HEK293 (cell line): ENCODE results near the gene TMC5.

ENCODE experiments used
- CTCF ChIA-PET: fragments of 350-600 bp; formaldehyde crosslinking; extraction: SDS; loops from one replicate; lab custom pipeline; 2021; ENCODE audit warnings: antibody characterized with exemption; lab: Yijun Ruan, JAX
- POLR2A ChIA-PET: fragments of 300-600 bp; formaldehyde crosslinking; extraction: SDS; loops from one replicate; lab custom pipeline; 2020; ENCODE audit warnings: antibody characterized with exemption, inconsistent platforms; lab: Yijun Ruan, JAX
- H3K27ac ChIP-seq: fragments of 200-500 bp; sonication (Bioruptor generic); 2 replicates; pipeline ENCODE4 v1.5.1; 2014; ENCODE audit warnings: low read depth, low read length, control low read depth, inconsistent platforms; ENCODE audit errors: extremely low read depth
- H3K36me3 ChIP-seq, 2 experiments: fragments of 200-500 bp in 1 of 2; sonication (Bioruptor generic) in 1 of 2; 1 replicate in 1 of 2; 2 replicates in 1 of 2; pipeline ENCODE4 v1.5.1; 2014 to 2017; ENCODE audit warnings: inconsistent platforms in 2 of 2, low read length in 2 of 2; ENCODE audit not compliant: control insufficient read depth in 2 of 2, insufficient read depth in 1 of 2
- H3K4me1 ChIP-seq: fragments of 200-500 bp; sonication (Bioruptor generic); 2 replicates; pipeline ENCODE4 v1.5.1; 2014; ENCODE audit warnings: mild to moderate bottlenecking, low read length, inconsistent platforms; ENCODE audit not compliant: control insufficient read depth, insufficient read depth
- H3K4me3 ChIP-seq: 2 replicates; pipeline ENCODE4 v1.5.1; 2011; ENCODE audit warnings: low read depth, mild to moderate bottlenecking, control low read depth, low read length, moderate library complexity
- H3K9me3 ChIP-seq: fragments of 200-500 bp; sonication (Bioruptor generic); 2 replicates; pipeline ENCODE4 v1.5.1; 2014; ENCODE audit warnings: low read depth, low read length, inconsistent platforms; ENCODE audit not compliant: control insufficient read depth, insufficient read depth
- FEZF1 ChIP-seq: fragments of 450-650 bp; formaldehyde crosslinking; IDR thresholded peaks from 2 replicates; pipeline ENCODE4 v1.5.1; 2016; ENCODE audit warnings: missing biosample characterization, missing genetic modification characterization
- GLIS2 ChIP-seq: fragments of 450-650 bp; formaldehyde crosslinking; IDR thresholded peaks from 2 replicates; pipeline ENCODE4 v1.5.1; 2016; ENCODE audit warnings: missing biosample characterization, missing genetic modification characterization
- ZBTB17 ChIP-seq: fragments of 450-650 bp; formaldehyde crosslinking; IDR thresholded peaks from 2 replicates; pipeline ENCODE4 v1.5.1; 2016; ENCODE audit warnings: missing biosample characterization, missing genetic modification characterization
- ZBTB8A ChIP-seq: fragments of 450-650 bp; formaldehyde crosslinking; IDR thresholded peaks from 2 replicates; pipeline ENCODE4 v1.5.1; 2016; ENCODE audit warnings: missing biosample characterization, missing genetic modification characterization
- ZIC2 ChIP-seq: fragments of 450-650 bp; formaldehyde crosslinking; IDR thresholded peaks from 2 replicates; pipeline ENCODE4 v1.5.1; 2016; ENCODE audit warnings: missing biosample characterization, missing genetic modification characterization
- ZNF10 ChIP-seq: fragments of 450-650 bp; formaldehyde crosslinking; IDR thresholded peaks from 2 replicates; pipeline ENCODE4 v1.5.1; 2017; ENCODE audit warnings: missing biosample characterization, missing genetic modification characterization
- ZNF112 ChIP-seq: fragments of 450-650 bp; formaldehyde crosslinking; IDR thresholded peaks from 2 replicates; pipeline ENCODE4 v1.5.0; 2017; ENCODE audit warnings: missing biosample characterization, missing genetic modification characterization
- ZNF132 ChIP-seq: fragments of 450-650 bp; formaldehyde crosslinking; IDR thresholded peaks from 2 replicates; pipeline ENCODE4 v1.5.1; 2017; ENCODE audit warnings: missing biosample characterization, missing genetic modification characterization, borderline replicate concordance
- ZNF335 ChIP-seq: fragments of 450-650 bp; formaldehyde crosslinking; conservative IDR thresholded peaks from 2 replicates; pipeline ENCODE4 v1.5.1; 2016; ENCODE audit warnings: missing biosample characterization, missing genetic modification characterization
- ZNF341 ChIP-seq: fragments of 450-650 bp; formaldehyde crosslinking; IDR thresholded peaks from 2 replicates; pipeline ENCODE4; 2016; ENCODE audit warnings: low read depth, missing biosample characterization, missing genetic modification characterization
- ZNF37A ChIP-seq: fragments of 450-650 bp; IDR thresholded peaks from 2 replicates; pipeline ENCODE4 v1.5.1; 2018; ENCODE audit warnings: missing biosample characterization, missing genetic modification characterization
- ZNF514 ChIP-seq: fragments of 450-650 bp; formaldehyde crosslinking; IDR thresholded peaks from 2 replicates; pipeline ENCODE4 v1.5.1; 2016; ENCODE audit warnings: missing biosample characterization, missing genetic modification characterization
- ZNF623 ChIP-seq: fragments of 450-650 bp; formaldehyde crosslinking; IDR thresholded peaks from 2 replicates; pipeline ENCODE4 v1.5.1; 2016; ENCODE audit warnings: missing biosample characterization, missing genetic modification characterization
- ZNF747 ChIP-seq: fragments of 450-650 bp; formaldehyde crosslinking; IDR thresholded peaks from 2 replicates; pipeline ENCODE4 v1.5.1; 2016; ENCODE audit warnings: missing biosample characterization, missing genetic modification characterization
- ZNF843 ChIP-seq: fragments of 450-650 bp; formaldehyde crosslinking; IDR thresholded peaks from 2 replicates; pipeline ENCODE4 v1.5.1; 2016; ENCODE audit warnings: missing biosample characterization, missing genetic modification characterization
- TF ChIP-seq, protein P1 (sequence below): fragments of 450-650 bp; formaldehyde crosslinking; IDR thresholded peaks from 2 replicates; pipeline ENCODE4 v1.5.1; 2016; ENCODE audit warnings: missing biosample characterization, missing genetic modification characterization
- TF ChIP-seq, protein P2 (sequence below): fragments of 450-650 bp; formaldehyde crosslinking; IDR thresholded peaks from 2 replicates; pipeline ENCODE4 v1.5.1; 2016; ENCODE audit warnings: missing biosample characterization, missing genetic modification characterization
- TF ChIP-seq, protein P3 (sequence below): fragments of 450-650 bp; formaldehyde crosslinking; IDR thresholded peaks from 2 replicates; pipeline ENCODE4 v1.5.1; 2017; ENCODE audit warnings: missing biosample characterization, mild to moderate bottlenecking, missing genetic modification characterization, moderate library complexity
- TF ChIP-seq, protein P4 (sequence below): fragments of 450-650 bp; formaldehyde crosslinking; IDR thresholded peaks from 2 replicates; pipeline ENCODE4 v1.5.1; 2017; ENCODE audit warnings: missing biosample characterization, missing genetic modification characterization

TMC5 gene

DNA sequence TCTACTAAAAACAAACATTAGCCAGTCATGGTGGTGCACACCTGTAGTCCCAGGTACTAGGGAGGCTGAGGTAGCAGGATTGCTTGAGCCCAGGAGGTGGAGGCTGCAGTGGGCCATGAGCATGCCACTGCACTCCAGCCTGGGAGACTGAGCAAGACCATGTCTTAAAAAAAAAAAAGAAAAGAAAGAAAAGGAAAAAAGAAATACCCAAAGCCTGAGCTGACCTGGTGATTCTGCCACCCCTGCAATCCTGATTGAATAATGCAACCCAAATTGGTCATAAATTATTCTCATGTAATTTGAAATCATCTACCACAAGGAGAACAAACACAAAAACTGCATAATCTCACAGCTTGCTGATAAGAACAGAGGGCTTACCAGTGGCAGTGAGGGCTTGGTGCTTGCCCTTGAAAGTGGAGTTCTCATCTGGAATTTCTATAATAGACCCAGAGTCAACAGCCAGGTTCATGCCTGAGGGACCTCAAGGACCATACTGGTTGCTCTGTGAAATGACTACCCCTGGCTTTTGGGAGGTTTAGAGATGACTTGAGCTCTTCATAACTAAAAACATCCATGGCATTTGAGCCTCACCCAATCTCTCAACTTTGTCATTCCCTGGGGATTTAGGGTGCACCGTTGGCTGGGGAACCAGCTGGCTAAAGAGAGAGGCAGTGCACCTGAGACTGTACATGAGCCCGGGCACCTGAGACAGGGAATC is 35.4 kb upstream of the TMC5 start (continued):
- peak; percentile 40; the same call in 1 of the 2 replicates for TF ChIP-seq ZNF335
- TF ChIP-seq, protein P1, sequence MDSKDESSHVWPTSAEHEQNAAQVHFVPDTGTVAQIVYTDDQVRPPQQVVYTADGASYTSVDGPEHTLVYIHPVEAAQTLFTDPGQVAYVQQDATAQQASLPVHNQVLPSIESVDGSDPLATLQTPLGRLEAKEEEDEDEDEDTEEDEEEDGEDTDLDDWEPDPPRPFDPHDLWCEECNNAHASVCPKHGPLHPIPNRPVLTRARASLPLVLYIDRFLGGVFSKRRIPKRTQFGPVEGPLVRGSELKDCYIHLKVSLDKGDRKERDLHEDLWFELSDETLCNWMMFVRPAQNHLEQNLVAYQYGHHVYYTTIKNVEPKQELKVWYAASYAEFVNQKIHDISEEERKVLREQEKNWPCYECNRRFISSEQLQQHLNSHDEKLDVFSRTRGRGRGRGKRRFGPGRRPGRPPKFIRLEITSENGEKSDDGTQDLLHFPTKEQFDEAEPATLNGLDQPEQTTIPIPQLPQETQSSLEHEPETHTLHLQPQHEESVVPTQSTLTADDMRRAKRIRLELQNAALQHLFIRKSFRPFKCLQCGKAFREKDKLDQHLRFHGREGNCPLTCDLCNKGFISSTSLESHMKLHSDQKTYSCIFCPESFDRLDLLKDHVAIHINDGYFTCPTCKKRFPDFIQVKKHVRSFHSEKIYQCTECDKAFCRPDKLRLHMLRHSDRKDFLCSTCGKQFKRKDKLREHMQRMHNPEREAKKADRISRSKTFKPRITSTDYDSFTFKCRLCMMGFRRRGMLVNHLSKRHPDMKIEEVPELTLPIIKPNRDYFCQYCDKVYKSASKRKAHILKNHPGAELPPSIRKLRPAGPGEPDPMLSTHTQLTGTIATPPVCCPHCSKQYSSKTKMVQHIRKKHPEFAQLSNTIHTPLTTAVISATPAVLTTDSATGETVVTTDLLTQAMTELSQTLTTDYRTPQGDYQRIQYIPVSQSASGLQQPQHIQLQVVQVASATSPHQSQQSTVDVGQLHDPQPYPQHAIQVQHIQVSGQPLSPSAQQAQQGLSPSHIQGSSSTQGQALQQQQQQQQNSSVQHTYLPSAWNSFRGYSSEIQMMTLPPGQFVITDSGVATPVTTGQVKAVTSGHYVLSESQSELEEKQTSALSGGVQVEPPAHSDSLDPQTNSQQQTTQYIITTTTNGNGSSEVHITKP (tag by site-specific recombination) = peak; percentile 86
- no peak for TF ChIP-seq ZNF112 (tag by site-specific recombination)

DNA sequence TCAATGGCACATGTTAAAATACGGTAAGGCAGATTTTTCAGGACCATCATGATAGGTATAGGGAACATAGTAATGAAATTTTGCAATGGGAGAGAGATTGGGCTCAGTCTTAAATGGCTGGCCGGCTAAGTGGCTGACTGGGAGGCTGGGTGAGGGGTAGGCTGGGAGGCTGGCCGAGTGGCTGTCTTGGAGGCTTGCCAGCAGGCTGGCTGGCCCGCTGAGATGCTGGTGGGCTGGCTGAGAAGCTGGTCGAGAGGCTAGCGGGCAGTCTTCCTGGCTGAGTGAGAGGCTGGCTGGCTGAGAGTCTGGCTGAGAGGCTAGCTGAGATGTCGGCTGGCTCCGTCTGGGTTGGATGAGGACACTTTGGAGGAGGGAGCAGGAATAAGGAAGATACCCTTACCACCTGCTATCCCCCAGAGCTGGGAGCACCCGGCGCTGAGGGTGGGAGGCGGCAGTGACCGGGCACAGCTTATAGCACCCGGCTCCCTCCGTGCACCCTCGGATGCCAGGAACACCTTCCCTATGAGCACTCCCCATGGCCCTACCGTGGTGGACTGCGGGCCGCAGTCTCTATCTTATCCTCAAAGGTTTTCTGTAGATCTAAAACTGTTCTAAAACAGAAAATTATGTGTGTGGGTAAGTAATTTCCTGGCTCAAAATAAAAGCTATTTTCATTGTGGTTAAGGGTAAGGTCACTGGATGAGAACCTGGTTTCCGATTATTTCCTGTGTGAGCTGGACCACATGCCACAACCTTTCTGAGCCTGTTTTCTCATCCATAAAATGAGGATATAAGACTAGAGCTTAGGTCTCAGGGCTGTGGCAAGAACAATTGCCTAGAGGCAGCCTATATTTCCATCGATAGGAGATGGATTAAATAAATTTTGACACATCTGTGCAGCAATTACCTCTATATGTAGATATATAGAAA is 34.5 kb upstream of the TMC5 start:
- H3K4me3 ChIP-seq = no peak overlapping the region
- ChIA-PET CTCF (interaction anchor here (0.6 to 3.2 kb wide), 5 partner anchors 10 to 483 kb away, joined by 3 to 14 read pairs (median 4); no protein-coding TSS in a partner anchor), POLR2A (no interaction called here)
- TF ChIP-seq ZBTB17 = peak; percentile 75
- TF ChIP-seq, protein P2, sequence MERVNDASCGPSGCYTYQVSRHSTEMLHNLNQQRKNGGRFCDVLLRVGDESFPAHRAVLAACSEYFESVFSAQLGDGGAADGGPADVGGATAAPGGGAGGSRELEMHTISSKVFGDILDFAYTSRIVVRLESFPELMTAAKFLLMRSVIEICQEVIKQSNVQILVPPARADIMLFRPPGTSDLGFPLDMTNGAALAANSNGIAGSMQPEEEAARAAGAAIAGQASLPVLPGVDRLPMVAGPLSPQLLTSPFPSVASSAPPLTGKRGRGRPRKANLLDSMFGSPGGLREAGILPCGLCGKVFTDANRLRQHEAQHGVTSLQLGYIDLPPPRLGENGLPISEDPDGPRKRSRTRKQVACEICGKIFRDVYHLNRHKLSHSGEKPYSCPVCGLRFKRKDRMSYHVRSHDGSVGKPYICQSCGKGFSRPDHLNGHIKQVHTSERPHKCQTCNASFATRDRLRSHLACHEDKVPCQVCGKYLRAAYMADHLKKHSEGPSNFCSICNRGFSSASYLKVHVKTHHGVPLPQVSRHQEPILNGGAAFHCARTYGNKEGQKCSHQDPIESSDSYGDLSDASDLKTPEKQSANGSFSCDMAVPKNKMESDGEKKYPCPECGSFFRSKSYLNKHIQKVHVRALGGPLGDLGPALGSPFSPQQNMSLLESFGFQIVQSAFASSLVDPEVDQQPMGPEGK (tag by site-specific recombination) = 0 out of 2 replicates have a peak, but pooled peaks have one; percentile 39
- TF ChIP-seq FEZF1 (tag by site-specific recombination) = peak; percentile 51
- TF ChIP-seq ZNF10 (tag by site-specific recombination) = no peak
- TF ChIP-seq, protein P3, sequence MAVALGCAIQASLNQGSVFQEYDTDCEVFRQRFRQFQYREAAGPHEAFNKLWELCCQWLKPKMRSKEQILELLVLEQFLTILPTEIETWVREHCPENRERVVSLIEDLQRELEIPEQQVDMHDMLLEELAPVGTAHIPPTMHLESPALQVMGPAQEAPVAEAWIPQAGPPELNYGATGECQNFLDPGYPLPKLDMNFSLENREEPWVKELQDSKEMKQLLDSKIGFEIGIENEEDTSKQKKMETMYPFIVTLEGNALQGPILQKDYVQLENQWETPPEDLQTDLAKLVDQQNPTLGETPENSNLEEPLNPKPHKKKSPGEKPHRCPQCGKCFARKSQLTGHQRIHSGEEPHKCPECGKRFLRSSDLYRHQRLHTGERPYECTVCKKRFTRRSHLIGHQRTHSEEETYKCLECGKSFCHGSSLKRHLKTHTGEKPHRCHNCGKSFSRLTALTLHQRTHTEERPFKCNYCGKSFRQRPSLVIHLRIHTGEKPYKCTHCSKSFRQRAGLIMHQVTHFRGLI (tag by site-specific recombination) = peak; percentile 43; the same call in 1 of the 2 replicates
- no peak for TF ChIP-seq ZNF37A (tag by site-specific recombination)
- no peak for TF ChIP-seq ZNF514 (tag by site-specific recombination)
- peak; percentile 53; the same call in 1 of the 2 replicates for TF ChIP-seq GLIS2 (tag by site-specific recombination)
- no peak for TF ChIP-seq ZNF623
- no peak for TF ChIP-seq ZNF843 (tag by site-specific recombination)
- TF ChIP-seq ZNF132 = no peak
- TF ChIP-seq ZNF341 = peak; percentile 23; the same call in 1 of the 2 replicates
- no peak for TF ChIP-seq ZNF747 (tag by site-specific recombination)
- TF ChIP-seq ZIC2 (tag by site-specific recombination) = peak; percentile 94
- peak; percentile 43; the same call in 1 of the 2 replicates for TF ChIP-seq ZBTB8A (tag by site-specific recombination)
- TF ChIP-seq, protein P4, sequence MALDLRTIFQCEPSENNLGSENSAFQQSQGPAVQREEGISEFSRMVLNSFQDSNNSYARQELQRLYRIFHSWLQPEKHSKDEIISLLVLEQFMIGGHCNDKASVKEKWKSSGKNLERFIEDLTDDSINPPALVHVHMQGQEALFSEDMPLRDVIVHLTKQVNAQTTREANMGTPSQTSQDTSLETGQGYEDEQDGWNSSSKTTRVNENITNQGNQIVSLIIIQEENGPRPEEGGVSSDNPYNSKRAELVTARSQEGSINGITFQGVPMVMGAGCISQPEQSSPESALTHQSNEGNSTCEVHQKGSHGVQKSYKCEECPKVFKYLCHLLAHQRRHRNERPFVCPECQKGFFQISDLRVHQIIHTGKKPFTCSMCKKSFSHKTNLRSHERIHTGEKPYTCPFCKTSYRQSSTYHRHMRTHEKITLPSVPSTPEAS (tag by site-specific recombination) = no peak
- H3K36me3 ChIP-seq = no peaks in the 10 kb centered on the region
- no peak overlapping the region for H3K27ac ChIP-seq
- no peaks in the 10 kb centered on the region for H3K9me3 ChIP-seq
- peaks cover 11% of the 10 kb centered on the region for H3K4me1 ChIP-seq
